ENCODE results near the gene MFN2. TPM values are rescaled to one million over a fixed set of nuclear protein-coding genes. Genes with fewer than 3 reads are reported as not detected.

The MFN2 gene
- total and polyA plus RNA-seq, 7 donors = 33.0 to 121 (median 83.9) TPM

DNA sequence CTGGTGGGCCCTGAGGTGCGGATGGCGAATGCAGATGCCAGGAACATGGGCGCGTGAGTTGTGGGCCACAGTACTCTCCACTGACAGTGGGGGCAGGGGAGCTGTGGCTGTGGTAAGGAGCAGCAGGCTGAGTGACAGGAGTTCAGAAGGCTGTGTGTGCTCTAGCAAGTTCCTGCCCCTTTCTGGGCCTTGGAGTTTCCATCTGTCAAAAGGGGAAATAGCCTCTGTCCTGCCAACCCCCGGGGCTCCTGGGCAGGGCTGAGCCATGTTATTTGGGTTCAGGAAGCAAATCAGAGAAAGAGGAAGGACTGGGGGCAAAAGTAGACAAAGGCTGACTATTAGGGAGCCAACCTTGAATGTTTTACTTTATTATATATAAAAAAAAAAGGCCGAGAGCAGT is 19.5 kb upstream of the MFN2 start:
- TF ChIP-seq, protein P1, sequence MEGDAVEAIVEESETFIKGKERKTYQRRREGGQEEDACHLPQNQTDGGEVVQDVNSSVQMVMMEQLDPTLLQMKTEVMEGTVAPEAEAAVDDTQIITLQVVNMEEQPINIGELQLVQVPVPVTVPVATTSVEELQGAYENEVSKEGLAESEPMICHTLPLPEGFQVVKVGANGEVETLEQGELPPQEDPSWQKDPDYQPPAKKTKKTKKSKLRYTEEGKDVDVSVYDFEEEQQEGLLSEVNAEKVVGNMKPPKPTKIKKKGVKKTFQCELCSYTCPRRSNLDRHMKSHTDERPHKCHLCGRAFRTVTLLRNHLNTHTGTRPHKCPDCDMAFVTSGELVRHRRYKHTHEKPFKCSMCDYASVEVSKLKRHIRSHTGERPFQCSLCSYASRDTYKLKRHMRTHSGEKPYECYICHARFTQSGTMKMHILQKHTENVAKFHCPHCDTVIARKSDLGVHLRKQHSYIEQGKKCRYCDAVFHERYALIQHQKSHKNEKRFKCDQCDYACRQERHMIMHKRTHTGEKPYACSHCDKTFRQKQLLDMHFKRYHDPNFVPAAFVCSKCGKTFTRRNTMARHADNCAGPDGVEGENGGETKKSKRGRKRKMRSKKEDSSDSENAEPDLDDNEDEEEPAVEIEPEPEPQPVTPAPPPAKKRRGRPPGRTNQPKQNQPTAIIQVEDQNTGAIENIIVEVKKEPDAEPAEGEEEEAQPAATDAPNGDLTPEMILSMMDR (IDR thresholded peaks at IDR 0.05) = no peak
- no peaks in the 10 kb centered on the region for H3K9me3 ChIP-seq
- DNase-seq = no peak
- no peak overlapping the region for H3K4me3 ChIP-seq
- intact Hi-C loops (cut with DNase I) = no loop called here
- no peaks in the 10 kb centered on the region for H3K4me1 ChIP-seq
- 67 to 70% methylated on average over 6 of the region's 6 CpGs for WGBS, 2 donors
- peak overlapping the region in 2 of 4 donors; percentile 29 to 37 for H3K27ac ChIP-seq
- H3K27me3 ChIP-seq = no peaks in the 10 kb centered on the region
- peaks cover 27 to 97% (median 77%) of the 10 kb centered on the region in 4 donors for H3K36me3 ChIP-seq

DNA sequence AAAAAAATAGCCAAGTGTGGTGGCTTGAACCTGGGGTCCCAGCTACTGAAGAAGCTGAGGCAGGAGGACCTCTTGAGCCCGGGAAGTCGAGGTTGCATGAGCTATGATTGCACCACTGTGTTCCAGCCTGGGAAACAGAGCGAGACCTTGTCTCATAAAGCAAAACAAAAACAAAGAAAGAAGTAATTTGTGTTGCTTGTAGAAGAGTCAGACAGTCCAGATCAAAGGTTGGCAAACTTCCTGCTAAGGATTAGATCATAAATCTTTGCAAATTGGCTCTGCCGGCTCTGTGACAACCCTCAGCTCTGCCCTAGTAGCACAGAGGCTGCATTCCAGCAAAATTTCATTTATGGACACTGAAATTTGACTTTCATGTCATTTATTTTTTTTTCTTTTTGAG is 19.0 kb upstream of the MFN2 start:
- no peak for TF ChIP-seq EP300 (IDR thresholded peaks at IDR 0.05)
- no peak for TF ChIP-seq POLR2AphosphoS5 (IDR thresholded peaks at IDR 0.05)
- TF ChIP-seq, protein P1 (IDR thresholded peaks at IDR 0.05) = no peak
- no peak for TF ChIP-seq POLR2A (IDR thresholded peaks at IDR 0.05)
- Histone ChIP-seq H3K9me3 (no peaks in the 10 kb centered on the region), H3K36me3 (peaks cover 27 to 96% (median 79%) of the 10 kb centered on the region in 4 donors), H3K27ac (peak overlapping the region in 2 of 4 donors; percentile 29 to 37), H3K4me1 (no peaks in the 10 kb centered on the region), H3K4me3 (no peak overlapping the region), H3K27me3 (no peaks in the 10 kb centered on the region)
- no peak for DNase-seq
- WGBS, 2 donors = 8 to 46% methylated on average over 4 of the region's 4 CpGs
- intact Hi-C loops (cut with DNase I) = no loop called here

DNA sequence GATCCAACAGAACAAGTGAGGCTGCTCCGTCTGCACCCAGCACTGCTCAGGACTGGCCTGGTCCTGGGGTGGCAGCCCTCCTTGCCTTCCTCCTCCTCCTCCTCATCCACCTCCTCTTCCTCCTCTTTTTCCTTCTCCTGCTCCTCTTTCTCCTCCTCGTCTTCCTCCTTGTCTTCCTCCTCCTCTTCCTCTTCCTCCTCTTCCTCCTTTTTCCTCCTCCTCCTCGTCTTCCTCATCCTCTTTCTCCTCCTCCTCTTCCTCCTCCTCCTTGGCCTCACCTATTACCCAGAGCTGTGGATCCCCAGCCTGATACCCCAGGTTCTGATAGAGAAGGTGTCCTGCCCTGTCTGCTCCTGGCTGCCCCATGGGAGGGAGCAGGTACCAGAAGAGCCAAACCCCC is 16.6 kb upstream of the MFN2 start:
- Histone ChIP-seq H3K27ac (no peak overlapping the region), H3K36me3 (peaks cover 27 to 92% (median 61%) of the 10 kb centered on the region in 4 donors), H3K4me3 (no peak overlapping the region), H3K27me3 (no peaks in the 10 kb centered on the region), H3K4me1 (no peaks in the 10 kb centered on the region), H3K9me3 (no peaks in the 10 kb centered on the region)
- WGBS, 2 donors = 76 to 89% methylated on average over 3 of the region's 3 CpGs
- TF ChIP-seq POLR2AphosphoS5 (IDR thresholded peaks at IDR 0.05) (no peak), POLR2A (IDR thresholded peaks at IDR 0.05) (no peak), EP300 (IDR thresholded peaks at IDR 0.05) (no peak)
- TF ChIP-seq, protein P1 (IDR thresholded peaks at IDR 0.05) = no peak
- DNase-seq = no peak
- intact Hi-C loops (cut with DNase I) = no loop called here

DNA sequence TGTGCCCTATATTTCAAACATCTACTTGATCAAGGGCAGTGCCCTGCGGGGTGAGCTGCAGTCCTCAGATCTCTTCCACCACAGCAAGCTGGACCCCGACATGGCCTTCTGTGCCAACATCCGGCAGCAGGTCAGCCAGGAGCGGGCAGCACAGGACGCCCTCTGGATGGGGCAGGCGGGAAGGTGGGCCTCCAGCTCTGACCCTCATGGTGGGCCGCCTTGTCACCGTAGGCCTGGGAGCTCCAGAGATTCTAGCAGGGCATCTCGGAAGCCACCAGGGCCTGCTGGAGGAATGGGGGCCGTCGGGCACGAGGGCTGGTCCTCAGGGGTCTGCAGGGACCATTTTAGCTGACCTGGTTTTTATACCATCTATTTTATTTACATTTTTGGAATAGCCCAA is 15.6 kb upstream of the MFN2 start:
- no peak for DNase-seq
- Histone ChIP-seq H3K27ac (no peak overlapping the region), H3K27me3 (no peaks in the 10 kb centered on the region), H3K4me1 (no peaks in the 10 kb centered on the region), H3K9me3 (no peaks in the 10 kb centered on the region), H3K36me3 (peaks cover 27 to 90% (median 58%) of the 10 kb centered on the region in 4 donors), H3K4me3 (no peak overlapping the region)
- intact Hi-C loops (cut with DNase I) = no loop called here
- 93 to 96% methylated on average over 12 of the region's 12 CpGs for WGBS, 2 donors
- TF ChIP-seq POLR2AphosphoS5 (IDR thresholded peaks at IDR 0.05) (no peak), EP300 (IDR thresholded peaks at IDR 0.05) (no peak), POLR2A (IDR thresholded peaks at IDR 0.05) (no peak)
- TF ChIP-seq, protein P1 (IDR thresholded peaks at IDR 0.05) = no peak

DNA sequence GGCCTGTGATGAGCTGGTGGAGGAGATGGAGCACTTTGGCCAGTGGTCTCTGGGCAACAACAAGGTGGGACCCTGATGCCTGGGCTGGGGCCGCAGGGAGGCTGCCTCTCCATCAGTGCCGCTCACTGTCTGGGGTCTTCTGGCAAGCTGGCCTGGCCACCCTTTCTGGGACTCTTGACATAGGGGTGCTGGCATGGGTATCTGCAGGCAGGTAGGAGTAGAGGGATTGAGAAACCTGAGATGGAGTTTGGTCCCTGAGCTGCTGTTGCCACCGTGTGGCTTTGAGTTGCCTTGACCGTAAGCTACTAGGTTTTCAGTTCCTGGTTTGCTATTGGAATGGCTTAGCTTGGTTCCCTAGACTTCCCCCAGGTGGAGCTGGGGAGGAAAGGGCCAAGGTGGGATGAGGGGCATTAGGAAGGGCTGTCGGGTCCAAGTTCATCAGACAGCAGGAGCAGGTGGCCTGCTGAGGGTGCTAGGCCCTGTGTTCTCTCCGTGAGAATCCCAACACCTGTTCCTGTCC is 13.2 kb upstream of the MFN2 start:
- no peak for DNase-seq
- H3K9me3 ChIP-seq = no peaks in the 10 kb centered on the region
- H3K36me3 ChIP-seq = peaks cover 13 to 82% (median 41%) of the 10 kb centered on the region in 4 donors
- no peak for TF ChIP-seq POLR2AphosphoS5 (IDR thresholded peaks at IDR 0.05)
- TF ChIP-seq POLR2A (IDR thresholded peaks at IDR 0.05) = no peak
- TF ChIP-seq, protein P1 (IDR thresholded peaks at IDR 0.05) = peak in 2 of 4 experiments; percentile 22 to 37
- TF ChIP-seq EP300 (IDR thresholded peaks at IDR 0.05) = no peak
- no peak overlapping the region for H3K4me3 ChIP-seq
- no peak overlapping the region for H3K27ac ChIP-seq
- intact Hi-C loops (cut with DNase I) = no loop called here
- no peaks in the 10 kb centered on the region for H3K27me3 ChIP-seq
- no peaks in the 10 kb centered on the region for H3K4me1 ChIP-seq
- WGBS, 2 donors = 46 to 58% methylated on average over 6 of the region's 6 CpGs
